ENCODE data around the gene POLR1B.

DNA sequence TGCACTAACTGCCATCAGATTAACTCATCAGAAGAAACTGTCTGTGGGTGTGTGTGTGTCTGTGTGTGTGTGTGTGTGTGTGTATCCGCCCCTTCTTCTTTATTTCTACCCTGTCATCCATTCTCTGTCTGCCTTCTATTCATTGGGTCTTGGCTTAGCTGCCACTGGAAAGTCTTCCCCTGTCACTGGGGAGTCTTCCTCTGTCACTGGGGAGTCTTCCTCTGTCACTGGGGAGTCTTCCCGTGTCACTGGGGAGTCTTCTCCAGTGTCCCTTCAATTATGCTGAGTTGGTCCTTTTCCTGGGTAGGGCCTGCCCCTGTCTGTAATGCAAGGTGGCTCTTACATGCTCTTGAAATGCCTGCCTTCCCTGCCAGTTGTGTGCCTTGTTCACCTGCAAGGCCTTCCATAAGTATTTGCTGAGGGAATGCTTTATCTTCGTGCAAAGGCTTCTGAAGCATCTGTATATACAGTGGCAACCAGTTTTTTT lies 18.9 kb upstream of the POLR1B start:
- TF ChIP-seq RAD21 (IDR thresholded peaks at IDR 0.05) (no peak), EGR1 (IDR thresholded peaks at IDR 0.05; ENCODE audit: low read depth in 2 of 2) (no peak), GABPA (IDR thresholded peaks at IDR 0.05 in 1 of 2, conservative IDR thresholded peaks at IDR 0.05 in 1 of 2) (no peak), YY1 (IDR thresholded peaks at IDR 0.05) (no peak)
- TF ChIP-seq, protein P1, sequence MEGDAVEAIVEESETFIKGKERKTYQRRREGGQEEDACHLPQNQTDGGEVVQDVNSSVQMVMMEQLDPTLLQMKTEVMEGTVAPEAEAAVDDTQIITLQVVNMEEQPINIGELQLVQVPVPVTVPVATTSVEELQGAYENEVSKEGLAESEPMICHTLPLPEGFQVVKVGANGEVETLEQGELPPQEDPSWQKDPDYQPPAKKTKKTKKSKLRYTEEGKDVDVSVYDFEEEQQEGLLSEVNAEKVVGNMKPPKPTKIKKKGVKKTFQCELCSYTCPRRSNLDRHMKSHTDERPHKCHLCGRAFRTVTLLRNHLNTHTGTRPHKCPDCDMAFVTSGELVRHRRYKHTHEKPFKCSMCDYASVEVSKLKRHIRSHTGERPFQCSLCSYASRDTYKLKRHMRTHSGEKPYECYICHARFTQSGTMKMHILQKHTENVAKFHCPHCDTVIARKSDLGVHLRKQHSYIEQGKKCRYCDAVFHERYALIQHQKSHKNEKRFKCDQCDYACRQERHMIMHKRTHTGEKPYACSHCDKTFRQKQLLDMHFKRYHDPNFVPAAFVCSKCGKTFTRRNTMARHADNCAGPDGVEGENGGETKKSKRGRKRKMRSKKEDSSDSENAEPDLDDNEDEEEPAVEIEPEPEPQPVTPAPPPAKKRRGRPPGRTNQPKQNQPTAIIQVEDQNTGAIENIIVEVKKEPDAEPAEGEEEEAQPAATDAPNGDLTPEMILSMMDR (IDR thresholded peaks at IDR 0.05; ENCODE audit: low read depth, low read length, missing input control): no peak
- TF ChIP-seq, protein P2, sequence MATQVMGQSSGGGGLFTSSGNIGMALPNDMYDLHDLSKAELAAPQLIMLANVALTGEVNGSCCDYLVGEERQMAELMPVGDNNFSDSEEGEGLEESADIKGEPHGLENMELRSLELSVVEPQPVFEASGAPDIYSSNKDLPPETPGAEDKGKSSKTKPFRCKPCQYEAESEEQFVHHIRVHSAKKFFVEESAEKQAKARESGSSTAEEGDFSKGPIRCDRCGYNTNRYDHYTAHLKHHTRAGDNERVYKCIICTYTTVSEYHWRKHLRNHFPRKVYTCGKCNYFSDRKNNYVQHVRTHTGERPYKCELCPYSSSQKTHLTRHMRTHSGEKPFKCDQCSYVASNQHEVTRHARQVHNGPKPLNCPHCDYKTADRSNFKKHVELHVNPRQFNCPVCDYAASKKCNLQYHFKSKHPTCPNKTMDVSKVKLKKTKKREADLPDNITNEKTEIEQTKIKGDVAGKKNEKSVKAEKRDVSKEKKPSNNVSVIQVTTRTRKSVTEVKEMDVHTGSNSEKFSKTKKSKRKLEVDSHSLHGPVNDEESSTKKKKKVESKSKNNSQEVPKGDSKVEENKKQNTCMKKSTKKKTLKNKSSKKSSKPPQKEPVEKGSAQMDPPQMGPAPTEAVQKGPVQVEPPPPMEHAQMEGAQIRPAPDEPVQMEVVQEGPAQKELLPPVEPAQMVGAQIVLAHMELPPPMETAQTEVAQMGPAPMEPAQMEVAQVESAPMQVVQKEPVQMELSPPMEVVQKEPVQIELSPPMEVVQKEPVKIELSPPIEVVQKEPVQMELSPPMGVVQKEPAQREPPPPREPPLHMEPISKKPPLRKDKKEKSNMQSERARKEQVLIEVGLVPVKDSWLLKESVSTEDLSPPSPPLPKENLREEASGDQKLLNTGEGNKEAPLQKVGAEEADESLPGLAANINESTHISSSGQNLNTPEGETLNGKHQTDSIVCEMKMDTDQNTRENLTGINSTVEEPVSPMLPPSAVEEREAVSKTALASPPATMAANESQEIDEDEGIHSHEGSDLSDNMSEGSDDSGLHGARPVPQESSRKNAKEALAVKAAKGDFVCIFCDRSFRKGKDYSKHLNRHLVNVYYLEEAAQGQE (IDR thresholded peaks at IDR 0.05): no peak
- TF ChIP-seq, protein P3, sequence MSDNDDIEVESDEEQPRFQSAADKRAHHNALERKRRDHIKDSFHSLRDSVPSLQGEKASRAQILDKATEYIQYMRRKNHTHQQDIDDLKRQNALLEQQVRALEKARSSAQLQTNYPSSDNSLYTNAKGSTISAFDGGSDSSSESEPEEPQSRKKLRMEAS (IDR thresholded peaks at IDR 0.05): no peak
